H9 (cell line): ENCODE data around the gene CXCL13. TPM values are rescaled to one million over a fixed set of nuclear protein-coding genes. Genes with fewer than 3 reads are reported as not detected.

Experiments
- DNase-seq: peaks from one replicate; pipeline ENCODE4 v3.0.0-alpha.2; 2017
- H2AFZ ChIP-seq: one replicate; pipeline ENCODE4 v1.6.1; 2013; ENCODE audit warnings: mild to moderate bottlenecking, low read length, control low read depth, moderate library complexity
- H2AK5ac ChIP-seq: 2 replicates; pipeline ENCODE4 v1.6.1; 2013; ENCODE audit warnings: low read length, control low read depth, mixed read lengths; ENCODE audit not compliant: insufficient read length
- H2BK120ac ChIP-seq: one replicate; pipeline ENCODE4 v1.6.1; 2013; ENCODE audit warnings: low read depth, mild to moderate bottlenecking, low read length, control low read depth, inconsistent platforms; ENCODE audit not compliant: poor library complexity, severe bottlenecking
- H2BK12ac ChIP-seq: 2 replicates; pipeline ENCODE4 v1.6.1; 2013; ENCODE audit warnings: low read length, control low read depth, mixed read lengths, low read depth; ENCODE audit not compliant: insufficient read length
- H2BK15ac ChIP-seq: 2 replicates; pipeline ENCODE4 v1.6.1; 2013; ENCODE audit warnings: low read depth, low read length, control low read depth
- H2BK20ac ChIP-seq: one replicate; pipeline ENCODE4 v1.6.1; 2013; ENCODE audit warnings: low read depth, mild to moderate bottlenecking, low read length, control low read depth, inconsistent platforms; ENCODE audit not compliant: poor library complexity, severe bottlenecking
- H2BK5ac ChIP-seq: 2 replicates; pipeline ENCODE4 v1.6.1; 2013; ENCODE audit warnings: low read length, control low read depth, mixed read lengths; ENCODE audit not compliant: insufficient read length
- H3K14ac ChIP-seq: 2 replicates; pipeline ENCODE4 v1.6.1; 2013; ENCODE audit warnings: low read length, control low read depth; ENCODE audit not compliant: insufficient read depth
- H3K18ac ChIP-seq: 2 replicates; pipeline ENCODE4 v1.6.1; 2013; ENCODE audit warnings: low read depth, mild to moderate bottlenecking, mixed read lengths, low read length, control low read depth; ENCODE audit not compliant: insufficient read length
- H3K23ac ChIP-seq: 2 replicates; pipeline ENCODE4 v1.6.1; 2013; ENCODE audit warnings: low read length, control low read depth, mixed read lengths, low read depth; ENCODE audit not compliant: insufficient read length
- H3K23me2 ChIP-seq: 2 replicates; pipeline ENCODE4 v1.6.1; 2013; ENCODE audit warnings: low read depth, mild to moderate bottlenecking, mixed read lengths, low read length, control low read depth; ENCODE audit not compliant: insufficient read length, poor library complexity, severe bottlenecking
- H3K27ac ChIP-seq: 2 replicates; pipeline ENCODE4 v1.5.1; 2013; ENCODE audit warnings: low read length, control low read depth, mixed read lengths, low read depth; ENCODE audit not compliant: insufficient read length
- H3K27me3 ChIP-seq: 2 replicates; pipeline ENCODE4 v1.6.1; 2013; ENCODE audit warnings: low read length, control low read depth, inconsistent platforms; ENCODE audit not compliant: insufficient read depth
- H3K4ac ChIP-seq: 2 replicates; pipeline ENCODE4 v1.6.1; 2013; ENCODE audit warnings: low read depth, mild to moderate bottlenecking, control low read depth, inconsistent platforms, low read length, moderate library complexity
- H3K4me1 ChIP-seq: 2 replicates; pipeline ENCODE4 v1.6.1; 2013; ENCODE audit warnings: low read length, control low read depth, inconsistent platforms; ENCODE audit not compliant: insufficient read depth
- H3K4me2 ChIP-seq: 2 replicates; pipeline ENCODE4 v1.6.1; 2013; ENCODE audit warnings: low read length, control low read depth, mixed read lengths; ENCODE audit not compliant: insufficient read length, insufficient read depth
- H3K56ac ChIP-seq: 2 replicates; pipeline ENCODE4 v1.6.1; 2013; ENCODE audit warnings: low read depth, mild to moderate bottlenecking, mixed read lengths, low read length, control low read depth; ENCODE audit not compliant: insufficient read length
- H3K79me1 ChIP-seq: 2 replicates; pipeline ENCODE4 v1.6.1; 2013; ENCODE audit warnings: low read depth, mild to moderate bottlenecking, moderate library complexity, low read length, control low read depth, inconsistent platforms; ENCODE audit not compliant: insufficient read depth, poor library complexity, severe bottlenecking
- H3K79me2 ChIP-seq: 2 replicates; pipeline ENCODE4 v1.6.1; 2013; ENCODE audit warnings: low read length, control low read depth, inconsistent platforms; ENCODE audit not compliant: insufficient read depth
- H3K9ac ChIP-seq: 2 replicates; pipeline ENCODE4 v1.6.1; 2013; ENCODE audit warnings: low read length, control low read depth, mixed read lengths; ENCODE audit not compliant: insufficient read length; ENCODE audit errors: extremely low read depth
- H3K9me3 ChIP-seq: one replicate; pipeline ENCODE4 v1.6.1; 2013; ENCODE audit warnings: low read depth, low read length, inconsistent platforms; ENCODE audit not compliant: control insufficient read depth
- H3T11ph ChIP-seq: one replicate; pipeline ENCODE4 v1.6.1; 2013; ENCODE audit warnings: mild to moderate bottlenecking, low read length, control low read depth, inconsistent platforms
- H4K20me1 ChIP-seq: one replicate; pipeline ENCODE4 v1.6.1; 2013; ENCODE audit not compliant: control insufficient read depth, insufficient read length, insufficient read depth
- H4K5ac ChIP-seq: 2 replicates; pipeline ENCODE4 v1.6.1; 2013; ENCODE audit warnings: low read depth, mild to moderate bottlenecking, mixed read lengths, low read length, control low read depth; ENCODE audit not compliant: insufficient read length
- H4K8ac ChIP-seq: replicated peaks from 2 replicates; pipeline ENCODE4 v1.6.1; 2013; ENCODE audit warnings: low read length, control low read depth, mixed read lengths, low read depth; ENCODE audit not compliant: insufficient read length
- H4K91ac ChIP-seq: 2 replicates; pipeline ENCODE4 v1.6.1; 2013; ENCODE audit warnings: low read depth, mild to moderate bottlenecking, moderate library complexity, mixed read lengths, low read length, control low read depth; ENCODE audit not compliant: insufficient read length
- H3K27ac Mint-ChIP-seq, 3 experiments: 2 replicates in 2 of 3; 3 replicates in 1 of 3; pipeline ENCODE4 v1.8.0; 2020 to 2021; ENCODE audit warnings: mixed read lengths in 3 of 3, mild to moderate bottlenecking in 1 of 3, moderate library complexity in 1 of 3
- H3K27me3 Mint-ChIP-seq: 2 replicates; pipeline ENCODE4 v1.8.0; 2021; ENCODE audit warnings: low read depth, mild to moderate bottlenecking, moderate library complexity, mixed read lengths
- H3K36me3 Mint-ChIP-seq, 3 experiments: 2 replicates in 2 of 3; 3 replicates in 1 of 3; pipeline ENCODE4 v1.8.0; 2020 to 2021; ENCODE audit warnings: low read depth in 3 of 3, mixed read lengths in 3 of 3; ENCODE audit not compliant: insufficient read depth in 1 of 3
- H3K4me1 Mint-ChIP-seq, 2 experiments: 2 replicates each; pipeline ENCODE4 v1.8.0; 2020; ENCODE audit warnings: mixed read lengths in 2 of 2
- H3K4me3 Mint-ChIP-seq, 2 experiments: 2 replicates in 1 of 2; 3 replicates in 1 of 2; pipeline ENCODE4 v1.8.0; 2020 to 2021; ENCODE audit warnings: mild to moderate bottlenecking in 2 of 2, mixed read lengths in 2 of 2, moderate library complexity in 1 of 2
- H3K9me3 Mint-ChIP-seq, 2 experiments: 2 replicates in 1 of 2; 3 replicates in 1 of 2; pipeline ENCODE4 v1.8.0; 2020; ENCODE audit warnings: mild to moderate bottlenecking in 2 of 2, mixed read lengths in 2 of 2, moderate library complexity in 1 of 2
- WGBS: extraction: QIAGEN DNeasy Blood & Tissue Kit; methylation state at CpG from one replicate; pipeline ENCODE4 v1.1.7; 2013; ENCODE audit warnings: missing lambda C conversion rate, low lambda C conversion rate, mixed read lengths; ENCODE audit not compliant: insufficient read length; ENCODE audit errors: extremely low coverage; 5-methylcytosine and 5-hydroxymethylcytosine counted together
- total RNA-seq: library from RNA; stranded (reverse); gene quantifications from 2 replicates; pipeline ENCODE4 v1.2.1, GENCODE V29; 2021
- TF ChIP-seq, protein P1 (sequence below): fragments of 200-600 bp; sonication (generic); conservative IDR thresholded peaks from 3 replicates; pipeline ENCODE4 v1.8.0; 2021; ENCODE audit warnings: antibody characterized with exemption, mild to moderate bottlenecking

Gene CXCL13
- total RNA-seq, 1 experiment from 2014 or later: not detected

DNA sequence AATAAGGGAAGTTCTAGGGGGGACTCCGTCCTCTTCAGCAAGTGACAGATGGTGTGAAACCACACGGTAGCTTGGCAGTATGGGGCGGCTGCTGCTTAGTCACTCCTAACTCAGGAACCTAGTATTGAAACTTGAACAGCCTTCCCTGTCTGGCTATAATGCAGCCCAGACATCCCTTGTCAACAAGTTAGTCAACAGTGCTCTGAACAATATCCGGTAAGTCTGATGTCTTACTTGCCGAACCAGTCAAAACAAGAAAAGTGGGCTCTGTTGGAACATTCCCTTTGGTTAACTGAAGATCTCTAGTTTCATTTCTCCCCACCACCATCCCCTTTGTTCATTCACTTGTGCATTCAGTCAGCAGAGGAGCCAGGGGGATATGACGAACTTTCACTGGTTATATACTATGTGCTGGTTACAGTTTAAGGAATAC, 18.7 kb upstream of the CXCL13 start:
- H4K5ac ChIP-seq: no peak overlapping the region
- no peaks in the 10 kb centered on the region for H3K27me3 ChIP-seq
- no peak overlapping the region for H2BK12ac ChIP-seq
- H3K9me3 ChIP-seq: no peaks in the 10 kb centered on the region
- DNase-seq: no peak
- no peaks in the 10 kb centered on the region for H4K20me1 ChIP-seq
- H3K79me2 ChIP-seq: no peaks in the 10 kb centered on the region
- no peaks in the 10 kb centered on the region for H3K79me1 ChIP-seq
- H2BK20ac ChIP-seq: no peak overlapping the region
- no peak overlapping the region for H3K56ac ChIP-seq
- H3K23me2 ChIP-seq: no peaks in the 10 kb centered on the region
- no peak overlapping the region for H3K4ac ChIP-seq
- H2BK120ac ChIP-seq: no peak overlapping the region
- no peak overlapping the region for H3K4me3 Mint-ChIP-seq
- no peak overlapping the region for H4K91ac ChIP-seq
- no peak overlapping the region for H3K23ac ChIP-seq
- H3K9me3 Mint-ChIP-seq: no peaks in the 10 kb centered on the region
- H4K8ac ChIP-seq: no peak overlapping the region
- peaks cover 2 to 5% of the 10 kb centered on the region in 2 experiments; a peak in 3 of 4 replicates for H3K4me1 Mint-ChIP-seq
- no peak overlapping the region for H2BK15ac ChIP-seq
- WGBS: no CpG with 5 or more reads among the region's 6 CpGs
- no peak overlapping the region for H2BK5ac ChIP-seq
- no peak overlapping the region for H3K18ac ChIP-seq
- no peak overlapping the region for H2AK5ac ChIP-seq
- H3K27ac Mint-ChIP-seq: no peak overlapping the region
- no peak overlapping the region for H3K14ac ChIP-seq
- no peaks in the 10 kb centered on the region for H3K36me3 Mint-ChIP-seq
- peaks cover 4% of the 10 kb centered on the region; the same call in 1 of the 2 replicates for H3K4me1 ChIP-seq
- H3T11ph ChIP-seq: no peak overlapping the region
- H2AFZ ChIP-seq: no peak overlapping the region
- no peaks in the 10 kb centered on the region; the same call in 1 of the 2 replicates for H3K27me3 Mint-ChIP-seq
- H3K9ac ChIP-seq: no peak overlapping the region
- TF ChIP-seq, protein P1, sequence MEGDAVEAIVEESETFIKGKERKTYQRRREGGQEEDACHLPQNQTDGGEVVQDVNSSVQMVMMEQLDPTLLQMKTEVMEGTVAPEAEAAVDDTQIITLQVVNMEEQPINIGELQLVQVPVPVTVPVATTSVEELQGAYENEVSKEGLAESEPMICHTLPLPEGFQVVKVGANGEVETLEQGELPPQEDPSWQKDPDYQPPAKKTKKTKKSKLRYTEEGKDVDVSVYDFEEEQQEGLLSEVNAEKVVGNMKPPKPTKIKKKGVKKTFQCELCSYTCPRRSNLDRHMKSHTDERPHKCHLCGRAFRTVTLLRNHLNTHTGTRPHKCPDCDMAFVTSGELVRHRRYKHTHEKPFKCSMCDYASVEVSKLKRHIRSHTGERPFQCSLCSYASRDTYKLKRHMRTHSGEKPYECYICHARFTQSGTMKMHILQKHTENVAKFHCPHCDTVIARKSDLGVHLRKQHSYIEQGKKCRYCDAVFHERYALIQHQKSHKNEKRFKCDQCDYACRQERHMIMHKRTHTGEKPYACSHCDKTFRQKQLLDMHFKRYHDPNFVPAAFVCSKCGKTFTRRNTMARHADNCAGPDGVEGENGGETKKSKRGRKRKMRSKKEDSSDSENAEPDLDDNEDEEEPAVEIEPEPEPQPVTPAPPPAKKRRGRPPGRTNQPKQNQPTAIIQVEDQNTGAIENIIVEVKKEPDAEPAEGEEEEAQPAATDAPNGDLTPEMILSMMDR: no peak
- H3K4me2 ChIP-seq: no peak overlapping the region
- H3K27ac ChIP-seq: no peak overlapping the region
